NT2/D1 (cell line): Measurements from ENCODE around the gene ABCG1.

Experiments
- SUZ12 ChIP-seq: IDR thresholded peaks from 2 replicates; pipeline ENCODE4 v1.6.1; 2011; ENCODE audit not compliant: insufficient read length, insufficient read depth; ENCODE audit errors: extremely low read depth
- YY1 ChIP-seq: IDR thresholded peaks from 2 replicates; pipeline ENCODE4 v1.6.1; 2011; ENCODE audit not compliant: insufficient read length, insufficient read depth
- ZNF274 ChIP-seq: IDR thresholded peaks from 2 replicates; pipeline ENCODE4 v1.6.1; 2011; ENCODE audit warnings: mild to moderate bottlenecking, low read depth, low read length

- no peak for TF ChIP-seq YY1
- TF ChIP-seq SUZ12, result no peak
- no peak for TF ChIP-seq ZNF274
Measured at GRCh38 chr21:42229676-42230075, 10.7 kb downstream of the ABCG1 start.
